Smooth muscle cell (in vitro differentiated cells): ENCODE results near the gene ARHGEF10L. TPM values are rescaled to one million over a fixed set of nuclear protein-coding genes. Genes with fewer than 3 reads are reported as not detected.
A peak's percentile ranks its signal among the peaks of the same experiment; 100 is the strongest.

ENCODE experiments used
- DNase-seq: peaks from one replicate; lab custom pipeline; 2025; ENCODE audit not compliant: unreplicated experiment; lab: John Stamatoyannopoulos, UW
- H2AFZ ChIP-seq: fragments of 200-600 bp; sonication (generic); 2 replicates; pipeline ENCODE4 v1.6.0; 2016; ENCODE audit warnings: antibody characterized with exemption, low read depth, mild to moderate bottlenecking
- H3F3A ChIP-seq: fragments of 200-600 bp; sonication (generic); 2 replicates; pipeline ENCODE4 v1.6.0; 2017; ENCODE audit warnings: antibody characterized with exemption, low read depth
- H3K27ac ChIP-seq: fragments of 200-600 bp; sonication (generic); 2 replicates; pipeline ENCODE4 v1.5.1; 2016; ENCODE audit warnings: low read depth, mild to moderate bottlenecking
- H3K27me3 ChIP-seq: fragments of 200-600 bp; sonication (generic); 2 replicates; pipeline ENCODE4 v1.6.1; 2016; ENCODE audit warnings: low read depth, mild to moderate bottlenecking
- H3K36me3 ChIP-seq: fragments of 200-600 bp; sonication (generic); 2 replicates; pipeline ENCODE4 v1.5.1; 2016; ENCODE audit warnings: low read depth
- H3K4me1 ChIP-seq: fragments of 200-600 bp; sonication (generic); 2 replicates; pipeline ENCODE4 v1.5.1; 2016; ENCODE audit warnings: low read depth
- H3K4me2 ChIP-seq: fragments of 200-600 bp; sonication (generic); 2 replicates; pipeline ENCODE4 v1.6.0; 2016; ENCODE audit warnings: mild to moderate bottlenecking
- H3K4me3 ChIP-seq: fragments of 200-600 bp; sonication (generic); 2 replicates; pipeline ENCODE4 v1.5.1; 2016; ENCODE audit warnings: mild to moderate bottlenecking
- H3K79me2 ChIP-seq: fragments of 200-600 bp; sonication (generic); 2 replicates; pipeline ENCODE4 v1.6.0; 2016; ENCODE audit warnings: low read depth, mild to moderate bottlenecking
- H3K9ac ChIP-seq: fragments of 200-600 bp; sonication (generic); 2 replicates; pipeline ENCODE4 v1.6.0; 2016; ENCODE audit warnings: low read depth
- H3K9me3 ChIP-seq: fragments of 200-600 bp; sonication (generic); replicated peaks from 2 replicates; pipeline ENCODE4 v1.5.1; 2016; ENCODE audit warnings: low read depth
- H4K20me1 ChIP-seq: fragments of 200-600 bp; sonication (generic); 2 replicates; pipeline ENCODE4 v1.6.0; 2016; ENCODE audit warnings: low read depth
- CTCF ChIP-seq: fragments of 200-600 bp; sonication (generic); IDR thresholded peaks from 2 replicates; pipeline ENCODE4 v1.5.1; 2017; ENCODE audit warnings: borderline replicate concordance, mild to moderate bottlenecking, antibody characterized with exemption; ENCODE audit not compliant: insufficient read depth, poor library complexity, severe bottlenecking
- WGBS: methylation state at CpG from one replicate; pipeline ENCODE4 v1.1.7; 2016; ENCODE audit warnings: low lambda C conversion rate; 5-methylcytosine and 5-hydroxymethylcytosine counted together
- polyA plus RNA-seq: library from polyadenylated mRNA; unstranded; fragments of >200 nt; fragmentation: Nextera tagmentation; extraction: Ambion mirVana; gene quantifications from 2 replicates; pipeline ENCODE4 v1.2.1, GENCODE V29; 2016
- total RNA-seq: library from RNA; depleted of rRNA; stranded (reverse); fragments of >200 nt; gene quantifications from 2 replicates; pipeline ENCODE4 v1.2.3, GENCODE V29; 2014

Gene ARHGEF10L
- total and polyA plus RNA-seq, 2 experiments from 2014 or later = 6.6 to 13.7 TPM

GRCh38 chr1:17586172-17586964 lies 46.9 kb downstream of the ARHGEF10L start:
- DNase-seq = no peak
- 43% methylated on average over 10 of the region's 10 CpGs for WGBS
- no peaks in the 10 kb centered on the region for H3K36me3 ChIP-seq
- no peak overlapping the region for H2AFZ ChIP-seq
- no peaks in the 10 kb centered on the region for H3K79me2 ChIP-seq
- no peak overlapping the region for H3K4me3 ChIP-seq
- H4K20me1 ChIP-seq = peaks cover 17% of the 10 kb centered on the region
- H3F3A ChIP-seq = peaks cover 10% of the 10 kb centered on the region
- no peaks in the 10 kb centered on the region for H3K9me3 ChIP-seq
- H3K27me3 ChIP-seq = no peaks in the 10 kb centered on the region
- no peak for TF ChIP-seq CTCF
- peak overlapping the region; percentile 59 for H3K27ac ChIP-seq
- peaks cover 22% of the 10 kb centered on the region for H3K4me1 ChIP-seq
- no peak overlapping the region for H3K9ac ChIP-seq
- peak overlapping the region; percentile 40 for H3K4me2 ChIP-seq

GRCh38 chr1:17587693-17588047 lies 48.2 kb downstream of the ARHGEF10L start:
- Histone ChIP-seq H3F3A (peaks cover 10% of the 10 kb centered on the region), H4K20me1 (peaks cover 21% of the 10 kb centered on the region), H2AFZ (no peak overlapping the region), H3K79me2 (no peaks in the 10 kb centered on the region), H3K4me2 (peak overlapping the region; percentile 80), H3K9me3 (no peaks in the 10 kb centered on the region), H3K27me3 (no peaks in the 10 kb centered on the region), H3K27ac (peak overlapping the region; percentile 85), H3K9ac (peak overlapping the region; percentile 14), H3K4me1 (peaks cover 22% of the 10 kb centered on the region), H3K4me3 (no peak overlapping the region), H3K36me3 (no peaks in the 10 kb centered on the region)
- TF ChIP-seq CTCF = no peak
- DNase-seq = no peak
- WGBS = 29% methylated on average over 3 of the region's 3 CpGs

- 12% methylated on average over 11 of the region's 13 CpGs for WGBS
- no peak for TF ChIP-seq CTCF
- H3F3A ChIP-seq = peaks cover 10% of the 10 kb centered on the region
- no peaks in the 10 kb centered on the region for H3K79me2 ChIP-seq
- peak overlapping the region; percentile 85 for H3K27ac ChIP-seq
- no peaks in the 10 kb centered on the region for H3K36me3 ChIP-seq
- DNase-seq = peak; percentile 19
- peaks cover 24% of the 10 kb centered on the region for H4K20me1 ChIP-seq
- no peaks in the 10 kb centered on the region for H3K27me3 ChIP-seq
- peak overlapping the region; percentile 80 for H3K4me2 ChIP-seq
- no peak overlapping the region for H2AFZ ChIP-seq
- H3K4me3 ChIP-seq = no peak overlapping the region
- no peaks in the 10 kb centered on the region for H3K9me3 ChIP-seq
- H3K9ac ChIP-seq = peak overlapping the region; percentile 14
- peaks cover 22% of the 10 kb centered on the region for H3K4me1 ChIP-seq
Measured at GRCh38 chr1:17588048-17588871, 48.8 kb downstream of the ARHGEF10L start.
